Epithelial cell of esophagus (primary cell): ENCODE data around the gene P2RX2.

ENCODE experiments used
- DNase-seq: peaks from one replicate; pipeline ENCODE4 v3.0.0; 2010; ENCODE audit warnings: low read depth
- H3K4me3 ChIP-seq: 2 replicates; pipeline ENCODE4 v1.5.1; 2011; ENCODE audit warnings: mild to moderate bottlenecking, low read length, control low read depth
- CTCF ChIP-seq: IDR thresholded peaks from 2 replicates; pipeline ENCODE4 v1.5.1; 2011; ENCODE audit warnings: low read depth, mild to moderate bottlenecking, low read length, control low read depth, inconsistent platforms; ENCODE audit not compliant: insufficient read depth; ENCODE audit errors: missing control alignments

The P2RX2 gene

GRCh38 chr12:132572801-132573760 is 45.5 kb upstream of the P2RX2 start:
- DNase-seq: no peak
- no peak for TF ChIP-seq CTCF
- H3K4me3 ChIP-seq: no peak overlapping the region

GRCh38 chr12:132574271-132574996 is 44.1 kb upstream of the P2RX2 start:
- H3K4me3 ChIP-seq: no peak overlapping the region
- no peak for DNase-seq
- TF ChIP-seq CTCF: no peak

- H3K4me3 ChIP-seq: no peak overlapping the region
- no peak for TF ChIP-seq CTCF
- no peak for DNase-seq
These were observed 42.9 kb upstream of the P2RX2 start for GRCh38 chr12:132575661-132576060.

- no peak for DNase-seq
- TF ChIP-seq CTCF: no peak
- H3K4me3 ChIP-seq: no peak overlapping the region
These were observed 41.9 kb upstream of the P2RX2 start for GRCh38 chr12:132576701-132577100.

GRCh38 chr12:132577191-132577920 is 41.2 kb upstream of the P2RX2 start:
- no peak for TF ChIP-seq CTCF
- no peak overlapping the region for H3K4me3 ChIP-seq
- no peak for DNase-seq

GRCh38 chr12:132578118-132578517 is 40.5 kb upstream of the P2RX2 start:
- H3K4me3 ChIP-seq: no peak overlapping the region
- TF ChIP-seq CTCF: no peak
- no peak for DNase-seq
